Gastrocnemius medialis (tissue), 4 donors: ENCODE results near the gene SMAD4. TPM values are rescaled to one million over a fixed set of nuclear protein-coding genes. Genes with fewer than 3 reads are reported as not detected.
"Not testable (repeated sequence)": the region's sequence is repeated elsewhere in the genome, so short reads cannot be mapped to it uniquely, and the experiment has no call there.

Source experiments
- ATAC-seq, 2 donors: fragments of 150-250 bp; one replicate each; pipeline ENCODE4 v1.9.1; 2016
- DNase-seq, 2 donors: peaks; one replicate each; pipeline ENCODE4 v3.0.0-alpha.2; 2019
- H3K27ac ChIP-seq, 4 donors: fragments of 200-600 bp; sonication (generic); 1 replicate in 1 of 4; 2 replicates in 3 of 4; pipeline ENCODE4 v1.5.1; 2016 to 2018; ENCODE audit warnings: mild to moderate bottlenecking in 2 of 4, moderate library complexity in 1 of 4
- H3K27me3 ChIP-seq, 3 donors: fragments of 200-600 bp; sonication (generic) in 2 of 3; 1 replicate in 1 of 3; 2 replicates in 2 of 3; pipeline versions ENCODE4 v1.5.1 to v1.6.0; 2016 to 2019; ENCODE audit warnings: mild to moderate bottlenecking in 1 of 3, moderate library complexity in 1 of 3
- H3K36me3 ChIP-seq, 2 donors: fragments of 200-600 bp; sonication (generic) in 1 of 2; one replicate each; pipeline ENCODE4 v1.5.1; 2017 to 2018
- H3K4me1 ChIP-seq, 2 donors: fragments of 200-600 bp; sonication (generic) in 1 of 2; one replicate each; pipeline ENCODE4 v1.5.1; 2016 to 2017; ENCODE audit warnings: mild to moderate bottlenecking in 2 of 2
- H3K4me3 ChIP-seq, 4 donors: fragments of 200-600 bp; sonication (generic) in 3 of 4; 1 replicate in 1 of 4; 2 replicates in 3 of 4; pipeline ENCODE4 v1.5.1; 2016 to 2019; ENCODE audit warnings: mild to moderate bottlenecking in 2 of 4
- H3K9me3 ChIP-seq, 3 donors: fragments of 200-600 bp; sonication (generic) in 2 of 3; 1 replicate in 1 of 3; 2 replicates in 2 of 3; pipeline ENCODE4 v1.5.1; 2016 to 2019
- CTCF ChIP-seq, 5 experiments: fragments of 450-650 bp in 3 of 5; fragments of 200-600 bp in 2 of 5; sonication (generic) in 2 of 5; IDR thresholded peaks in 4 of 5; conservative IDR thresholded peaks in 1 of 5; 1 replicate in 4 of 5; 2 replicates in 1 of 5; pipeline ENCODE4 v1.5.1; 2016 to 2019; ENCODE audit warnings: antibody characterized with exemption in 5 of 5, mild to moderate bottlenecking in 3 of 5, moderate library complexity in 3 of 5
- POLR2A ChIP-seq, 2 donors: fragments of 450-650 bp; IDR thresholded peaks; one replicate each; pipeline ENCODE4 v1.6.1; 2017; ENCODE audit warnings: antibody characterized with exemption in 2 of 2, mild to moderate bottlenecking in 2 of 2, moderate library complexity in 2 of 2
- in situ Hi-C, 4 donors: fragments of 200-750 bp; cut with MboI; loops; one replicate each; pipeline versions ENCODE4 v1.15.0 to v1.8.0; 2017; ENCODE audit warnings: low sequenced_read_pairs in 4 of 4
- intact Hi-C: fragments of 100-400 bp; cut with DNase I; formaldehyde crosslinking; loops from one replicate; pipeline ENCODE4 v1.15.1; 2023; ENCODE audit warnings: low total_unique reads
- total RNA-seq, 4 donors: library from RNA; depleted of rRNA; stranded (reverse); fragments of >200 nt; gene quantifications; one replicate each; pipeline versions ENCODE4 v1.1.0 to v1.2.3, GENCODE V29; 2016

The SMAD4 gene
- total RNA-seq, 4 donors from 2014 or later = 148 to 210 (median 168) TPM

DNA sequence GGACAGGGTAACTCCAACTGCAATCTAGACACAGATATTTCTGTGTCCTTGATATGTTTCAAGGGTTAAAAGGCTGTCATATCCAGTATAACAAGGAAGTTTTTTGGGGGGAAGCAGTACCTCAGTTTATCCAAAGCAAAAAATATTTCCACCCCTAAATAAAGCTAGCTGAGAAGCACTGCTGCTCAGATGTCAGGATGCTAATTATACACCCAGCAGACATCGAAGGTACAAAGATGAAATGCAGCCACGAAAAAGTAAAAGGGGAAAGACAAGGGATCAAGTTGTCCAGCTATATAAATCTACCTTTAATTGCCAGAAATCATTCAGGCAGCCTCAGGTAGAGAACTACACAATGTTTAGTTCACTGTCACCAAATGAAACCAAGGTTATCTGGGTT is 36.0 kb upstream of the SMAD4 start:
- no peak overlapping the region for H3K4me3 ChIP-seq
- in situ Hi-C loops = no loop called here
- H3K9me3 ChIP-seq = no peaks in the 10 kb centered on the region
- DNase-seq (no peak), ATAC-seq (peak in 1 of 2 donors; percentile 52)
- no peak for TF ChIP-seq CTCF (IDR thresholded peaks at IDR 0.05 in 4 of 5, conservative IDR thresholded peaks at IDR 0.05 in 1 of 5)
- no peak for TF ChIP-seq POLR2A (IDR thresholded peaks at IDR 0.05)
- H3K4me1 ChIP-seq = peaks cover 11 to 30% of the 10 kb centered on the region in 2 donors
- H3K27ac ChIP-seq = peak overlapping the region; percentile 53 to 68 (median 64)
- H3K27me3 ChIP-seq = no peaks in the 10 kb centered on the region
- intact Hi-C loops = loop anchor here (1.0 to 10.0 kb wide), 2 partner anchors 36 to 59 kb away; partner anchors contain the start of gene SMAD4
- no peaks in the 10 kb centered on the region for H3K36me3 ChIP-seq

GRCh38 chr18:51003174-51003573 is 26.8 kb upstream of the SMAD4 start:
- H3K4me1 ChIP-seq, H3K9me3 ChIP-seq, intact Hi-C loops, ATAC-seq, in situ Hi-C loops, DNase-seq, H3K4me3 ChIP-seq, H3K27ac ChIP-seq, H3K36me3 ChIP-seq, H3K27me3 ChIP-seq: not testable (repeated sequence)

DNA sequence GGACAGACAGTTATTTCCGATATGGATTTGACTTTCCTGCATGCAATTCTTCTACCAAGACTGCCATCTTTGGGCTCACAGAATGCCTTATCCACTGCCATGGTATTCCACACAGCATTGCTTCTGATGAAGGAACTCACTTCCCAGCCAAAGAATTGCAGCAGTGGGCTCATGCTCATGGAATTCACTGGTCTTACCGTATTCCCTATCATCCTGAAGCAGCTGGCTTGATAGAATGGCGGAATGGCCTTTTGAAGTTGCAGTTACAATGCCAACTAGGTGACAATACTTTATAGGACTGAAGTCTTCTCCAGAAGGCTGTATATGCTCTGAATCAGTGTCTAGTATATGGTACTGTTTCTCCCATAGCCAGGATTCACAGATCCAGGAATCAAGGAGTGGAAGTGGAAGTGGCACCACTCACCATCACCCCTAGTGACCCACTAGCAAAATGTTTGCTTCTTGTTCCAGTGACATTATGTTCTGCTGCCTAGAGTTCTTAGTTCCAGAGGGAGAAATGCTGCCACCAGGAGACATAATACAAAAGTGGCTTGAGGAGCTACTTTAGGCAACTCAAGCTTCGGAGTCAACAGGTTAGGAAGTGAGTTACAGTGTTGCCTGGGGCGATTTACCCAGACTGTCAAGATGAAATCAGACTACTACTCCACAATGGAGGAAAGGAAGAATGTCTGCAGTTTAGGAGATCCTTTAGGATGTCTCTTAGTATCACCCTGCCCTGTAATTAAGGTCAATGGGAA is 23.8 kb upstream of the SMAD4 start:
- Histone ChIP-seq H3K4me1 (peaks cover 0 to 3% of the 10 kb centered on the region in 2 donors), H3K4me3 (no peak overlapping the region), H3K27ac (peak overlapping the region in 3 of 4 donors; percentile 27 to 50 (median 47)), H3K27me3 (no peaks in the 10 kb centered on the region), H3K36me3 (no peaks in the 10 kb centered on the region), H3K9me3 (no peaks in the 10 kb centered on the region)
- TF ChIP-seq POLR2A (IDR thresholded peaks at IDR 0.05) (no peak), CTCF (IDR thresholded peaks at IDR 0.05 in 4 of 5, conservative IDR thresholded peaks at IDR 0.05 in 1 of 5) (peak in 3 of 5 experiments; percentile 10 to 21 (median 17))
- ATAC-seq = peak; percentile 79 to 86
- DNase-seq = no peak
- in situ Hi-C loops (no loop called here), intact Hi-C loops (loop anchor here (1.0 kb wide), 1 partner anchor 187 kb away; no protein-coding TSS in a partner anchor)

GRCh38 chr18:51006948-51007789 is 22.8 kb upstream of the SMAD4 start:
- no peak overlapping the region for H3K4me3 ChIP-seq
- H3K27ac ChIP-seq = peak overlapping the region in 1 of 4 donors; percentile 47
- in situ Hi-C loops (no loop called here), intact Hi-C loops (loop anchor here (1.0 kb wide), 1 partner anchor 188 kb away; no protein-coding TSS in a partner anchor)
- H3K27me3 ChIP-seq = no peaks in the 10 kb centered on the region
- no peaks in the 10 kb centered on the region for H3K9me3 ChIP-seq
- ATAC-seq (no peak), DNase-seq (no peak)
- H3K36me3 ChIP-seq = no peaks in the 10 kb centered on the region
- no peak for TF ChIP-seq CTCF (IDR thresholded peaks at IDR 0.05 in 4 of 5, conservative IDR thresholded peaks at IDR 0.05 in 1 of 5)
- H3K4me1 ChIP-seq = peaks cover 0 to 3% of the 10 kb centered on the region in 2 donors

GRCh38 chr18:51007790-51008139 is 22.2 kb upstream of the SMAD4 start:
- no peaks in the 10 kb centered on the region for H3K27me3 ChIP-seq

More at GRCh38 chr18:51007790-51008139, 22.2 kb upstream of the SMAD4 start:
- no peak overlapping the region for H3K27ac ChIP-seq
- ATAC-seq = no peak
- no peak overlapping the region for H3K4me3 ChIP-seq
- in situ Hi-C loops = no loop called here
- DNase-seq = no peak
- intact Hi-C loops = no loop called here
- H3K36me3 ChIP-seq = no peaks in the 10 kb centered on the region
- TF ChIP-seq CTCF (IDR thresholded peaks at IDR 0.05 in 4 of 5, conservative IDR thresholded peaks at IDR 0.05 in 1 of 5) (no peak), POLR2A (IDR thresholded peaks at IDR 0.05) (no peak)
- H3K4me1 ChIP-seq = peaks cover 0 to 3% of the 10 kb centered on the region in 2 donors
- no peaks in the 10 kb centered on the region for H3K9me3 ChIP-seq
